CD8-positive, alpha-beta memory T cell (primary cell): ENCODE measurements around the gene SLC38A8. TPM values are rescaled to one million over a fixed set of nuclear protein-coding genes. Genes with fewer than 3 reads are reported as not detected.
A peak's percentile ranks its signal among the peaks of the same experiment; 100 is the strongest.

ENCODE experiments used
- CTCF ChIA-PET: fragments of 350-600 bp; sonication (Branson Sonifier 250); formaldehyde crosslinking; loops from one replicate; lab custom pipeline; 2021; ENCODE audit warnings: antibody characterized with exemption; lab: Charles Lee
- POLR2A ChIA-PET: fragments of 350-600 bp; sonication (Branson Sonifier 250); formaldehyde crosslinking; loops from one replicate; lab custom pipeline; 2021; ENCODE audit warnings: antibody characterized with exemption; lab: Charles Lee
- DNase-seq, 5 donors: peaks; one replicate each; pipeline versions ENCODE4 v3.0.0 to v3.0.0-alpha.2; 2020 to 2022; ENCODE audit warnings: mixed read lengths in 1 of 5
- H3K27ac ChIP-seq: one replicate; pipeline ENCODE4 v1.7.0; 2013; ENCODE audit warnings: low read depth, mild to moderate bottlenecking, low read length, moderate library complexity
- H3K27me3 ChIP-seq: 2 replicates; pipeline ENCODE4 v1.7.0; 2013; ENCODE audit warnings: low read length, mild to moderate bottlenecking; ENCODE audit not compliant: insufficient read depth, poor library complexity, severe bottlenecking
- H3K36me3 ChIP-seq: 2 replicates; pipeline ENCODE4 v1.7.0; 2013; ENCODE audit warnings: mild to moderate bottlenecking, low read length, moderate library complexity; ENCODE audit not compliant: insufficient read depth
- H3K4me1 ChIP-seq: 2 replicates; pipeline ENCODE4 v1.7.0; 2013; ENCODE audit warnings: mild to moderate bottlenecking, low read length, moderate library complexity; ENCODE audit not compliant: insufficient read depth
- H3K4me3 ChIP-seq: 2 replicates; pipeline ENCODE4 v1.7.0; 2013; ENCODE audit warnings: mild to moderate bottlenecking, low read length
- H3K9me3 ChIP-seq: 2 replicates; pipeline ENCODE4 v1.7.0; 2013; ENCODE audit warnings: mild to moderate bottlenecking, low read length
- H3K27ac Mint-ChIP-seq, 8 donors: one replicate each; pipeline ENCODE4 v1.8.0; 2020 to 2021; ENCODE audit warnings: mixed read lengths in 8 of 8, mild to moderate bottlenecking in 6 of 8, inconsistent platforms in 3 of 8, moderate library complexity in 3 of 8
- H3K27me3 Mint-ChIP-seq, 2 donors: one replicate each; pipeline ENCODE4 v1.8.0; 2020 to 2021; ENCODE audit warnings: mixed read lengths in 2 of 2, mild to moderate bottlenecking in 1 of 2, moderate library complexity in 1 of 2
- H3K36me3 Mint-ChIP-seq, 3 donors: one replicate each; pipeline ENCODE4 v1.8.0; 2020 to 2021; ENCODE audit warnings: mixed read lengths in 3 of 3, inconsistent platforms in 1 of 3, mild to moderate bottlenecking in 1 of 3
- H3K4me1 Mint-ChIP-seq, 3 donors: one replicate each; pipeline ENCODE4 v1.8.0; 2020 to 2021; ENCODE audit warnings: mixed read lengths in 3 of 3, inconsistent platforms in 1 of 3, mild to moderate bottlenecking in 1 of 3
- H3K4me3 Mint-ChIP-seq, 7 donors: one replicate each; pipeline ENCODE4 v1.8.0; 2020 to 2021; ENCODE audit warnings: mixed read lengths in 7 of 7, mild to moderate bottlenecking in 6 of 7, moderate library complexity in 4 of 7, inconsistent platforms in 2 of 7
- H3K9me3 Mint-ChIP-seq, 5 donors: one replicate each; pipeline ENCODE4 v1.8.0; 2020 to 2022; ENCODE audit warnings: mixed read lengths in 5 of 5, mild to moderate bottlenecking in 3 of 5, moderate library complexity in 2 of 5, inconsistent platforms in 1 of 5
- polyA plus RNA-seq: library from polyadenylated mRNA; unstranded; fragments of 300-500 nt; fragmentation: Illumina TruSeq; gene quantifications from one replicate; pipeline ENCODE4 v1.2.3, GENCODE V29; 2021
- total RNA-seq, 2 experiments: library from RNA; stranded (reverse); gene quantifications; one replicate each; pipeline ENCODE4 v1.2.3, GENCODE V29; 2021

The SLC38A8 gene
- total and polyA plus RNA-seq, 3 experiments from 2014 or later, result not detected

GRCh38 chr16:83960521-83961249 lies 81.9 kb downstream of the SLC38A8 start:
- CTCF ChIA-PET, result no interaction called here
- H3K4me1 Mint-ChIP-seq, result no peaks in the 10 kb centered on the region

More at GRCh38 chr16:83960521-83961249, 81.9 kb downstream of the SLC38A8 start:
- H3K36me3 Mint-ChIP-seq, result no peaks in the 10 kb centered on the region
- no peak for DNase-seq
- H3K4me3 Mint-ChIP-seq, result no peak overlapping the region
- peaks cover 5 to 7% of the 10 kb centered on the region in 2 donors for H3K27me3 Mint-ChIP-seq
- POLR2A ChIA-PET, result no interaction called here
- H3K27ac Mint-ChIP-seq, result peak overlapping the region in 2 of 8 donors; percentile 65 to 87
- Histone ChIP-seq H3K36me3 (no peaks in the 10 kb centered on the region), H3K9me3 (no peaks in the 10 kb centered on the region), H3K27me3 (no peaks in the 10 kb centered on the region), H3K4me3 (no peak overlapping the region), H3K4me1 (no peaks in the 10 kb centered on the region), H3K27ac (no peak overlapping the region)
- H3K9me3 Mint-ChIP-seq, result no peaks in the 10 kb centered on the region

Other genes starting within 250 kb of the SLC38A8 start
- gene HSBP1, start 234.8 kb downstream of the SLC38A8 start, total RNA-seq, result 10 to 100 TPM; 84.5 to 89.4 TPM
- 28.5 TPM for gene HSBP1, start 234.8 kb downstream of the SLC38A8 start, polyA plus RNA-seq
- 1 to 10 TPM; 3.8 TPM for gene MLYCD, start 143.7 kb downstream of the SLC38A8 start, total RNA-seq
- gene MLYCD, start 143.7 kb downstream of the SLC38A8 start, polyA plus RNA-seq, result 2.7 TPM
- under 1 TPM; 0.83 to 0.86 TPM for gene OSGIN1, start 89.6 kb downstream of the SLC38A8 start, total RNA-seq
- 0.21 TPM for gene OSGIN1, start 89.6 kb downstream of the SLC38A8 start, polyA plus RNA-seq
- gene NECAB2, start 74.6 kb downstream of the SLC38A8 start, total RNA-seq, result not detected
- not detected for gene NECAB2, start 74.6 kb downstream of the SLC38A8 start, polyA plus RNA-seq
- gene MBTPS1, start 74.1 kb upstream of the SLC38A8 start, total RNA-seq, result 10 to 100 TPM; 38.3 to 45.0 TPM
- 64.7 TPM for gene MBTPS1, start 74.1 kb upstream of the SLC38A8 start, polyA plus RNA-seq
- 10 to 100 TPM; 13.5 to 15.2 TPM for gene HSDL1, start 102.4 kb upstream of the SLC38A8 start, total RNA-seq
- 7.0 TPM for gene HSDL1, start 102.4 kb upstream of the SLC38A8 start, polyA plus RNA-seq
- under 1 TPM in 1 of 2 experiments, not detected in 1; 0.31 TPM for gene DNAAF1, start 102.5 kb upstream of the SLC38A8 start, total RNA-seq
- gene DNAAF1, start 102.5 kb upstream of the SLC38A8 start, polyA plus RNA-seq, result 1.5 TPM
- gene TAF1C, start 144.3 kb upstream of the SLC38A8 start, total RNA-seq, result 10 to 100 TPM; 49.9 to 51.2 TPM
- gene TAF1C, start 144.3 kb upstream of the SLC38A8 start, polyA plus RNA-seq, result 6.4 TPM
- gene ADAD2, start 148.4 kb upstream of the SLC38A8 start, total RNA-seq, result under 1 TPM in 1 of 2 experiments, not detected in 1; 0.40 TPM
- gene ADAD2, start 148.4 kb upstream of the SLC38A8 start, polyA plus RNA-seq, result not detected
- not detected for gene KCNG4, start 197.2 kb upstream of the SLC38A8 start, total RNA-seq
- not detected for gene KCNG4, start 197.2 kb upstream of the SLC38A8 start, polyA plus RNA-seq